Measurements from ENCODE around the gene BRAF.

DNA sequence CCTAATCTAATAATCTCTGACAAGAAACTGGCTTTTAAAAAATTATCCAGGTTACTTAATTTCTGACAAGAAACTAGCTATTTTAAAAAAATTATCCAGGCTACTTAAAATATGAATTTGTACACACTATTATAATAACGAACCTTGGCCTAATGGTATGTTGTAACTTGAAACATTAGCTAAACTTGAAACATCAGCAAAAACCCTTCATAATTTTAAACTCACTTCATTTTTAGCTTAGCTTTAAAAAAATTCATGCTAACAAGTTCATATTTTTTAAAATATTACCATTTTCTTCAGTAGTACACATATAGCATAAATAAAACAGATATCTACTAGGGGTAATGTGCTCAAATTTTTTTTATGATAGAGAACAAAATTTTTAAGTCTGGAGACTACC is 35.6 kb downstream of the BRAF start:
- TF ChIP-seq POLR2A (IDR thresholded peaks at IDR 0.05; ENCODE audit: control extremely low read depth in 1 of 2, low read depth in 2 of 2, low read length in 2 of 2) (no peak), RXRA (IDR thresholded peaks at IDR 0.05; ENCODE audit: insufficient read depth, low read depth, low read length) (no peak), EP300 (IDR thresholded peaks at IDR 0.05; ENCODE audit: borderline replicate concordance in 1 of 2, low read depth in 2 of 2, low read length in 2 of 2) (no peak), POLR2AphosphoS5 (IDR thresholded peaks at IDR 0.05; ENCODE audit: low read depth, low read length) (no peak), CBX5 (IDR thresholded peaks at IDR 0.05; ENCODE audit: low read depth, low read length) (no peak), HDAC6 (IDR thresholded peaks at IDR 0.05; ENCODE audit: low read depth, low read length) (no peak), YY1 (IDR thresholded peaks at IDR 0.05; ENCODE audit: low read depth, low read length) (no peak), EGR1 (IDR thresholded peaks at IDR 0.05; ENCODE audit: borderline replicate concordance, low read depth, low read length) (no peak), TEAD4 (IDR thresholded peaks at IDR 0.05; ENCODE audit: low read depth, low read length) (no peak), RFX5 (IDR thresholded peaks at IDR 0.05; ENCODE audit: borderline replicate concordance, low read depth, low read length) (no peak)
- TF ChIP-seq, protein P1, sequence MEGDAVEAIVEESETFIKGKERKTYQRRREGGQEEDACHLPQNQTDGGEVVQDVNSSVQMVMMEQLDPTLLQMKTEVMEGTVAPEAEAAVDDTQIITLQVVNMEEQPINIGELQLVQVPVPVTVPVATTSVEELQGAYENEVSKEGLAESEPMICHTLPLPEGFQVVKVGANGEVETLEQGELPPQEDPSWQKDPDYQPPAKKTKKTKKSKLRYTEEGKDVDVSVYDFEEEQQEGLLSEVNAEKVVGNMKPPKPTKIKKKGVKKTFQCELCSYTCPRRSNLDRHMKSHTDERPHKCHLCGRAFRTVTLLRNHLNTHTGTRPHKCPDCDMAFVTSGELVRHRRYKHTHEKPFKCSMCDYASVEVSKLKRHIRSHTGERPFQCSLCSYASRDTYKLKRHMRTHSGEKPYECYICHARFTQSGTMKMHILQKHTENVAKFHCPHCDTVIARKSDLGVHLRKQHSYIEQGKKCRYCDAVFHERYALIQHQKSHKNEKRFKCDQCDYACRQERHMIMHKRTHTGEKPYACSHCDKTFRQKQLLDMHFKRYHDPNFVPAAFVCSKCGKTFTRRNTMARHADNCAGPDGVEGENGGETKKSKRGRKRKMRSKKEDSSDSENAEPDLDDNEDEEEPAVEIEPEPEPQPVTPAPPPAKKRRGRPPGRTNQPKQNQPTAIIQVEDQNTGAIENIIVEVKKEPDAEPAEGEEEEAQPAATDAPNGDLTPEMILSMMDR (IDR thresholded peaks at IDR 0.05; ENCODE audit: control extremely low read depth in 1 of 3, insufficient read depth in 1 of 3, low read depth in 1 of 3, low read length in 3 of 3) = no peak
- TF ChIP-seq, protein P2, sequence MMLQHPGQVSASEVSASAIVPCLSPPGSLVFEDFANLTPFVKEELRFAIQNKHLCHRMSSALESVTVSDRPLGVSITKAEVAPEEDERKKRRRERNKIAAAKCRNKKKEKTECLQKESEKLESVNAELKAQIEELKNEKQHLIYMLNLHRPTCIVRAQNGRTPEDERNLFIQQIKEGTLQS (IDR thresholded peaks at IDR 0.05; ENCODE audit: insufficient read depth, low read depth, low read length) = no peak
